DLD1 (cell line): ENCODE data around the gene OGFR.

Source experiments
- in situ Hi-C: cut with HindIII; loops from 2 replicates; pipeline ENCODE4 v1.10.0; 2017; ENCODE audit warnings: low sequenced_read_pairs

OGFR gene, protein sequence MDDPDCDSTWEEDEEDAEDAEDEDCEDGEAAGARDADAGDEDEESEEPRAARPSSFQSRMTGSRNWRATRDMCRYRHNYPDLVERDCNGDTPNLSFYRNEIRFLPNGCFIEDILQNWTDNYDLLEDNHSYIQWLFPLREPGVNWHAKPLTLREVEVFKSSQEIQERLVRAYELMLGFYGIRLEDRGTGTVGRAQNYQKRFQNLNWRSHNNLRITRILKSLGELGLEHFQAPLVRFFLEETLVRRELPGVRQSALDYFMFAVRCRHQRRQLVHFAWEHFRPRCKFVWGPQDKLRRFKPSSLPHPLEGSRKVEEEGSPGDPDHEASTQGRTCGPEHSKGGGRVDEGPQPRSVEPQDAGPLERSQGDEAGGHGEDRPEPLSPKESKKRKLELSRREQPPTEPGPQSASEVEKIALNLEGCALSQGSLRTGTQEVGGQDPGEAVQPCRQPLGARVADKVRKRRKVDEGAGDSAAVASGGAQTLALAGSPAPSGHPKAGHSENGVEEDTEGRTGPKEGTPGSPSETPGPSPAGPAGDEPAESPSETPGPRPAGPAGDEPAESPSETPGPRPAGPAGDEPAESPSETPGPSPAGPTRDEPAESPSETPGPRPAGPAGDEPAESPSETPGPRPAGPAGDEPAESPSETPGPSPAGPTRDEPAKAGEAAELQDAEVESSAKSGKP

DNA sequence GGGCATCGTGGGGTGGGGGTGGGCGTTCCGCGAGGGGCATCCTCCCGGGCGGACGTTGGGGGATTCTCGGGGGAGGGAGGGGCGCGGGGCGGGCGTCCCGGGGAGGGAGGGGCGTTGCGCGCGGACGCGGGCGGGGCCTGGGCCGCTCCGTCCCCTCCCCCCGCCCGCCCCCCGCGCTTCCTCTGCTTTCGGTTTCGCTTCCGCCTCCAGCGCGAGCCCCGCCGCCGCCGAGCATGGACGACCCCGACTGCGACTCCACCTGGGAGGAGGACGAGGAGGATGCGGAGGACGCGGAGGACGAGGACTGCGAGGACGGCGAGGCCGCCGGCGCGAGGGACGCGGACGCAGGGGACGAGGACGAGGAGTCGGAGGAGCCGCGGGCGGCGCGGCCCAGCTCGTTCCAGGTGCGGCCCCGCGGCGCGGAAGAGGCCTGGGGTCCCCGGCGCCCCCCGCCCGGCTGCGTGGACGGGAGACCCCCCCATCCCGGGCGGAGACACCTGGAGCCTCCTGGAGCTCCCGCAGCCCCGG is at the start of gene OGFR:
Gene OGFR, plus strand, starts transcription at position 209 of the 528 bp plus-strand sequence. Its CDS starts 25 bp downstream, at position 234.
- in situ Hi-C loops = no loop called here

DNA sequence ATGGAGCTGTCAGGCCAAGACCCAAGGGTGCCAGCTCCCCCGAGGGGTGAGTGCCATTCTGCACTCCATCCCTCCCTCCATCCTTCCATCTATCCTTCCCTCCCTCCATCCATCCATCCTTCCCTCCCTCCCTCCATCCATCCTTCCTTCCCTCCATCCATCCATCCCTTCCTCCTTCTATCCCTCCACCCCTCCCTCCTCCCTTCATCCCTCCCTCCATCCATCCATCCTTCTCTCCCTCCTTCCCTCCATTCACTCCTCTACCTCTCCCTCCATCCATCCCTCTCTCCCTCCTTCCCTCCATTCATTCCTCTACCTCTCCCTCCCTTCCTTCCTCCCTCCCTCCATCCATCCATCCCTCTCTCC is 49.7 kb upstream of the OGFR start:
- in situ Hi-C loops = loop anchor here (25.0 kb wide), 1 partner anchor 468 kb away; no protein-coding TSS in a partner anchor

DNA sequence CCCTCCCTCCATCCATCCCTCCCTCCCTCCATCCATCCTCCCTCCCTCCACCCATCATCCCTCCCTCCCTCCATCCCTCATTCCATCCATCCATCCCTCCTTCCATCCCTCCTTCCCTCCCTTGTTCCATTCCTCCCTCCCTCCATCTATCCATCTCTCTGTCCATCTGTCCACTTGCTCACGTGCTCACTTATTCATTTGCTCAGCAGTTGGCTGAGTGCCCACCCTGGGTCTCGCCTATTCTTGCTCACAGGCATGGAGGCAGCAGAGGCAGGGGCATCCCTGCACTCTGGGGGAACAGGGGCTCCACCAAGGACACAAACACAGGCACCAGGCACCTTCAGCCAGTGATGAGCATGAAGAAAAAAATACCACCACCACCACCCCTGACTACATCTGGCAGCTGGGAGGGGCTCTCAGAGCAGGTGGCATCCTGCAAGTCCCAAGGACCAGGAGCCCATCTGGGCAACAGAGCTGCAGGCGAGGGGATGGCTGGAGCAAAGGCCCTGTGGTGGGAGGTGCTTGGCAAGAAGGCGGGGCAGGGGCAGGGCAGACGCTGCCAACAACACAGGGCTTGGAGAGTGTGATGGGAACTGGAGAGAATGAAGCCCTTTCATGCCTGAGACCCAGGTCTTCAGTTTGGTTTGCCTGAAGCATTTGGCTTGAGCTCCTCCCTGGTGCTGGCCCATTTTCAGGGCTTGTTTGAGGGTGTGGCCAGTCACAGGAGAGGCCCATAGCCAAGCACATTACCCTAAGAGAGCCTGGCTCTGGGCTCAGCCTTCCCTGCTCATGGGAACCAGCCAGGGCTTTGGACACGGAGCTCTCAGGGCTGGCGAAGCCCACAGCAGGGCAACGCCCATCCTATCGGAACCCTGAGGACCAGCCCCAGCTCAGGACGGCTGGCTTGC is 48.6 kb upstream of the OGFR start:
- in situ Hi-C loops = loop anchor here (25.0 kb wide), 1 partner anchor 469 kb away; no protein-coding TSS in a partner anchor

DNA sequence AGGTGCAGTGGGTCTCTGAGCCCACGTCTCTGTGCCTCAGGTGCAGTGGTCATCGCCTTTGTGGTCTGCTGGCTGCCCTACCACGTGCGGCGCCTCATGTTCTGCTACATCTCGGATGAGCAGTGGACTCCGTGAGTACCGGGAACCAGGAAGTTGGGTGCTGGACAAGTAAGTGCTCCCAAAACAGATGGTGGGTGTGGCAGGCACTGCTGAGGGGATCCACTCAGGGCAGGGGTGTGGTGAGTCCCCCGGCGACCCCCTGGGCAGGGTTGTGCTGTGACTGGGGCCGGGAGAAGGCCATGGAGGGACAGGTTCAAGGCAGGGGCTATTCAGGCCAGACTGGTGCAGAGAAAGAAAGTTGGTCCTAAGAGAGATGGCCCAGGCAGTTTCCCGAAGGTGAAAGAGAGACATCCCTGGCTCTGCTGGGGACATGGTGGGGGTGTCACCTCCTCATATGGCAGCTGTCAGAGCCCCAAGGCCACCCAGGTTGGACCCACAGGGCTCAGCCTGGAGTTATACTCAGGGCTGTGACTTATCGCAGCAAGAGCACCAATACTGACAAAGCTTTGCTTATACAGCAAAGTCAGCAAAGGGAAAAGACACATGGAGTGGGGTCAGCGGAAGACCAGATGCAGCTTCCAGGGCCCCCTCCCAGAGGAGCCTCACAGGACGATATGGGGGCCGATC is 46.3 kb upstream of the OGFR start:
- in situ Hi-C loops = loop anchor here (25.0 kb wide), 1 partner anchor 471 kb away; no protein-coding TSS in a partner anchor

DNA sequence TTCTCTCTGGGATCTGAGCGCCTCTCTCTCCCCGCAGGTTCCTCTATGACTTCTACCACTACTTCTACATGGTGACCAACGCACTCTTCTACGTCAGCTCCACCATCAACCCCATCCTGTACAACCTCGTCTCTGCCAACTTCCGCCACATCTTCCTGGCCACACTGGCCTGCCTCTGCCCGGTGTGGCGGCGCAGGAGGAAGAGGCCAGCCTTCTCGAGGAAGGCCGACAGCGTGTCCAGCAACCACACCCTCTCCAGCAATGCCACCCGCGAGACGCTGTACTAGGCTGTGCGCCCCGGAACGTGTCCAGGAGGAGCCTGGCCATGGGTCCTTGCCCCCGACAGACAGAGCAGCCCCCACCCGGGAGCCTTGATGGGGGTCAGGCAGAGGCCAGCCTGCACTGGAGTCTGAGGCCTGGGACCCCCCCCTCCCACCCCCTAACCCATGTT is 44.6 kb upstream of the OGFR start:
- in situ Hi-C loops = loop anchor here (25.0 kb wide), 1 partner anchor 473 kb away; no protein-coding TSS in a partner anchor

DNA sequence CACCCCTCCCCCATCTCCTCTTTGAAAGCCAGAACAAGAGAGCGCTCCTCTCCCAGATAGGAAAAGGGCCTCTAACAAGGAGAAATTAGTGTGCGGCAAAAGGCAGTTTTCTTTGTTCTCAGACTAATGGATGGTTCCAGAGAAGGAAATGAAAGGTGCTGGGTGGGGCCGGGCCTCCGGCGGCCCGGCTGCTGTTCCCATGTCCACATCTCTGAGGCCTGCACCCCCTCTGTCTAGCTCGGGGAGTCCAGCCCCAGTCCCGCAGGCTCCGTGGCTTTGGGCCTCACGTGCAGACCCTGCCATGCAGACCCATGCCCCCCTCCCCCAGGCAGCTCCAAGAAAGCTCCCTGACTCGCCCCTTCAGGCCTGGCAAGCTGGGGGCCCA is 44.2 kb upstream of the OGFR start:
- in situ Hi-C loops = loop anchor here (25.0 kb wide), 1 partner anchor 473 kb away; no protein-coding TSS in a partner anchor

DNA sequence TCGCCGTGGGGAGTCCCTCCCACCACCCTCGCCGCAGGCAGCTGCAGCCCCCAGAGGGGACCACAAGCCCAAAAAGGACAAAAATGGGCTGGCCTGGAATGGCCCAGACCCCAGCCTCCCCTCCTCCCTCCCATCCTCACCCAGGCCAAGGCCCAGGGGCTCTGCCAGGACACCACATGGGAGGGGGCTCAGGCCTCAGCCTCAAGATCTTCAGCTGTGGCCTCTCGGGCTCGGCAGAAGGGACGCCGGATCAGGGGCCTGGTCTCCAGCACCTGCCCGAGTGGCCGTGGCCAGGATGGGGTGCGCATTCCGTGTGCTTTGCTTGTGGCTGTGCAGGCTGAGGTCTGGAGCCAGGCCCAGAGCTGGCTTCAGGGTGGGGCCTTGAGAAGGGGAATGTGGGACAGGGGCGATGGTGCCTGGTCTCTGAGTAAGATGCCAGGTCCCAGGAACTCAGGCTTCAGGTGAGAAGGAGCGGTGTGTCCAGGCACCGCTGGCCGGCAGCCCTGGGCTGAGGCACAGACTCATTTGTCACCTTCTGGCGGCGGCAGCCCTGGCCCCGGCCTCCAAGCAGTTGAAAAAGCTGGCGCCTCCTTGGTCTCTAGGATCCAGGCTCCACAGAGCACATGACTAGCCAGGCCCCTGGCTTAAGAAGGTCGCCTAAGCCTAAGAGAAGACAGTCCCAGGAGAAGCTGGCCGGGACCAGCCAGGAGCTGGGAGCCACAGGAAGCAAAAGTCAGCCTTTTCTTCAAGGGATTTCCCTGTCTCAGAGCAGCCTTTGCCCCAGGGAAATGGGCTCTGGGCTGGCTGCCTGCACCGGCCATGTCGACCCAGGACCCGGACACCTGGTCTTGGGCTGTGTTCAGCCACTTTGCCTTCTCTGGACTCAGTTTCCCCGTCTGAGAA is 43.5 kb upstream of the OGFR start:
- in situ Hi-C loops = loop anchor here (25.0 kb wide), 1 partner anchor 474 kb away; no protein-coding TSS in a partner anchor

DNA sequence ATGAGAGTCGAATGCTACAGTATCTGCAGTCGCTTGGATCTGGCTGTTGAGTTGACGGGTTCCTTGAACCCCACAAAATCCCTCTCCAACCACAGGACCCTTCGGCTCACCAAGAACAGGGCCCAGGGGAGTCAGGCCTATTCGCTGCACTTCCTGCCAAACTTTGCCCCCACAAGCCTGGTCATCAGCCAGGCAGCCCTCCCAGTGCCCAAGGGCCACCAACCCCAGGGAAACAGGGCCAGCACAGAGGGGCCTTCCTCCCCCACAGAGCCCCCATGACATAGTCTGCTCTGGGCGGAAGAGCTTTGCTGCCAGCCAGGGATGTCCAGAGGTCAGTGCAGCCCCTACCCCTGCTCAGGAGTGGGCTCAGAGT is 42.9 kb upstream of the OGFR start:
- in situ Hi-C loops = loop anchor here (25.0 kb wide), 1 partner anchor 474 kb away; no protein-coding TSS in a partner anchor

DNA sequence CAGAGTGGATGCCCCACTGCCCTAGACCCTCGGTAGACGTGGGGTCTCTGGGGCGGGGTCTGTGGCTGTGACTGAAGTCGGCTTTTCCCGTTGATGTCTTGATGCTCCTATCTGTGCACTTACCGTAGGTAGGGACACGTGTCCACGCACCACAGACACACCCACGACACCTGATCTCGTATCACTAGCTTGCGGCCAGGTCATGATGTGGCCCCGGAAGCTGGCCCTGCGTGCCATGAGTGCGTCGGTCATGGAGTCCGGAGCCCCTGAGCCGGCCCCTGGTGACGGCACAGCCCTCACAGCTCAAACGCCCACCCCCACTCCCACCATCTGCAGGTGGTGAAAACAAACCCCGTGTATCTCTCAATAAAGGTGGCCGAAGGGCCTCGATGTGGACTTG is 42.3 kb upstream of the OGFR start:
- in situ Hi-C loops = loop anchor here (25.0 kb wide), 1 partner anchor 475 kb away; no protein-coding TSS in a partner anchor

DNA sequence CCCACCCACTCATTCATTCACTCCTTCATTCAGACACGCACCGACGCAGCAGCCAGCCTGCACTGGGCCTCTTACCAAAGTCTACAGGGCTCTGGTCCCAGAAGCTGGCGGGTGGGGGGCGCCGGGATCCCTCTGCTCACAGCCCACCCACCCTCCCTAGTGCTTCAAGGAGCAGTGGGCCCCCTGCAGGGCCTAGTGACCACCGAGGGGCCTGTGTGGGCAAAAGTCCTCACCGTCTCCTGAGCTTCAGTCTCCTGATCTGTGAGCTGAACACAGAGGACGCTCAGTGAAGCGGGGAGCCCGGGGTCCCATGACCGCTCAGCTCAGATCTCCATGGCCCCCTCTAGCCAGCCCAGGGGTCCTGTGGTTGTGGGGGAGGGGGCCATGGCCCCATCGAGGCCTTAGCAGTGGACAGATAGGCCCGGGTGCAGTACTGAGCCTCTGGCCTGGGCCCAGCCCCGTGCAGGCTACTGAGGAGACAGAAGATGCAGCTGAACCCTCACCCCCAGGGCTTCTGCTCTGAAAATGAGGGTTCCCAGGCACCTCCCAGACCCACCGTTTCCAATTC is 41.8 kb upstream of the OGFR start:
- in situ Hi-C loops = loop anchor here (25.0 kb wide), 1 partner anchor 476 kb away; no protein-coding TSS in a partner anchor

DNA sequence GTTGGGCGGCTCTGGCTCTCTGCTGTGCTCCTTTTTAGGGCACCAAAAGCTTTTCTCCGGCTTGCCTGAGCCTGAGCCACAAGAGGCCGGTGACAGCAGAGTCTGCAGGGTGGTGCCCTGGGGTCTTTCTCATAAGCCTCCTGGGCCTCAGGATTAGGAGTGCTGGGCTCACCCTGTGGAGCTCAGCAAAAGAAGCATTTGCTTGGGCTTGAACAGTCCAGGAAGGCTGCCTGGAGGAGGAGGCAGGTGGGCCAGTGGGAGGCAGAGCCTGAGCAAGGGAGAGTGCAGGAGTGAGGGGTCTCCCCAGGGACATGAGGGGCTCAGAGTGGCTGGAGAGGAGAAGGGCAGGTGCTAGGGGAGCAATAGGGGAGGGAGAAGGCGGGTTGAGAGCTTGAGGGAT is 41.2 kb upstream of the OGFR start:
- in situ Hi-C loops = loop anchor here (25.0 kb wide), 1 partner anchor 476 kb away; no protein-coding TSS in a partner anchor

DNA sequence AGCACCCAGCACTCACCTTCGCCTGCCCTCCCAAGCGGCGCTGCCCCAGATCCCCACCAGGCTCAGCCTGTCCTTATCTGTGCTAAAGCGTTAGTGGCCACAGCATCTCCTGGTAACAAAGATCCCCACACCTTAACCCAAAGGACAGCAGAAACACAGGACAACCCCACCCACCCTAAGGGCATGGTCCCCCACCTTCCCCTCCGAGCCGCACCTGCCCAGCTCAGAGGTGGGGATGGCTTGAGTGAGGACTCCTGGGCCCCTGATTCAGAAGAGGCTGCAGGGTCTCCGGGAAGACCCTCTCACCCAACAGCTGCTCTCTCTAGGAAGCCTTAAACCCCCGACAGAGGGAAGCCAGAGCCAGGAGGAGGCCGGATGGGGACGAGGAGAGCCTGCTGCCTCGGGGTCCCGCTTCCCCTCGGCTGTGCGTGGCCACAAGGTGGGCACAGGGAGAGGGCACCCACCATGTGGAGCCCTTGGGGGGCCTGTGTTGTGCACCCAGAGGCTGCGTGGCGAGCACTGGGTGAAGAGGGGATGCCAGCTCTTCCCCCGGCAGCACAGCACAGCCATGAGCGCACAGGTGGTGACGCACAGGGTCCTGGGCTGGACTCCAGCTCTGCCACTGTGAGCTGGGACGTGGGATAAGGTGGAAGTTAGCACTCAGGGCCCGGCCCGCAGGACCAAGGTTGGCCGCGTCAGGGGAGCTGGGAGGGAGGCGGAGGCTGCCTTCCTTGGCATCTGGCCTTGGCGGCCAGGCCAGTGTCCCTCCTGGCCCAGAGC is 40.3 kb upstream of the OGFR start:
- in situ Hi-C loops = loop anchor here (25.0 kb wide), 1 partner anchor 477 kb away; no protein-coding TSS in a partner anchor

DNA sequence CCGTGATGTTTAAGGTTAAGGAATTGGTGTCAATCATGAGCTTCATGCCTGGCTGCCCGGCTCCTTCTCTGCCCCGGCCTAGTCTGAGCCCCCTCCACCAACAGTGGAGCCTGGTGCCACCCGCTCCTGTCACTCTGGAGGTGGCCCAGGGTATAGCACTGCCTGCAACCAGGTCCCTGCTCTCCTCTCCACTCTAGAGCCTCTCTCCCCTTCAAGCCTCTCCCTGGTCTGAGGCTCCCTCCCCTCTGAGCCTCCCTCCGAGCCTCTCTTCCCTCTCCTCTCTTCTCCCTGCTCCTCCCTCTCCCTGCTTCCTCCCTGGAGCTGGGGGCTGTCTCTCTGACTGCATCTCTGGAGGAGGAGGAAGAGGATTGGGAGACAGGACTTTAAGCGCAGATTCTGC is 39.6 kb upstream of the OGFR start:
- in situ Hi-C loops = loop anchor here (25.0 kb wide), 1 partner anchor 478 kb away; no protein-coding TSS in a partner anchor

DNA sequence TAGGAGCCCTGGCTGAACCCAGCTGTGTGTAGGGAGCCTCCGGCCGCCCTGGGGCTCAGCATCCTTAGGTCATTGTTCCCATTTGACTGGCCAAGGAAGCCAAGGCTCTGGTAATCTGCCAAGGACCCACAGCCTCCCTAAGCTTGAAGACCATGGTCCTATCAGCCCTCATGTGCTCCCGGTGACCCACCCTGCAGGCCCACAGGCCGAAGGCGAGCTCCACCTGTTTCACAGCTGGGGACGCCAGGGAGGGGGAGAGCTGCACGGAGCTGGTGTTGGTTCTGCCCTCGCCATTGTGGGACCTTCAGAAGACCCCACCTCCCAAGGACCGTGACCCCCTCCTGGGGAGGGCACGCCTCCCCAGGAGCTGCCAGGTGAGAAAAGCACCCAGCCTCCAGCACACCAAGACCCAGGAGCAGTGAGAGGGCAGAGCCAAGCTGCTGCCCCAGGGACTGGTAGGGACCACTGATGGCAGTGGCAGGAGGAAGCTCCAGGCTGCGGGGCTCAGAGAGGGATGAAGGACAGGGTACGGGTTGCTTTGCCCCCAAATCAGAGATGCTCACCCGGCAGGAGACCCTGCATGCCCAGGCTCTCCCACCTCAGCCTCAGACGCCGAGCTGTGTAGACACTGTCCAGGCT is 39.1 kb upstream of the OGFR start:
- in situ Hi-C loops = loop anchor here (25.0 kb wide), 1 partner anchor 478 kb away; no protein-coding TSS in a partner anchor

DNA sequence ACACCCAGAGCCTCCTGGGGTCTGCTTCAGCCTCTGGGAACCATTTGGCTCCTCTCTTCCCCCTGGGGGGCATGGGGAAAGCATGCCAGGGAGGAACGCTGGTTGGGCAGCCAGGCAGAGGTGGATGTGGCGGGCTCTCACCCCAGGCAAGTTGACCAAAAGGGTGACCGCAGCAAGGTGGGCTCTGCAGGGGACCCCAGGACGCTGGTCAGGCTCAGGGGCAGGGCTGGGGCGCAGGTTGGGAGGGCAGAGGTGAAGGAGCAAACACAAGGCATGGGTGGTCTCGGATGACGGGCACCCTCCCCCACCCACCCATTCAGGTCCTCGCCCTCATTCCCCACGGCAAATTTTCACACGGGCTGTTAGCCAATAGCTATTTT is 38.6 kb upstream of the OGFR start:
- in situ Hi-C loops = loop anchor here (25.0 kb wide), 1 partner anchor 479 kb away; no protein-coding TSS in a partner anchor

DNA sequence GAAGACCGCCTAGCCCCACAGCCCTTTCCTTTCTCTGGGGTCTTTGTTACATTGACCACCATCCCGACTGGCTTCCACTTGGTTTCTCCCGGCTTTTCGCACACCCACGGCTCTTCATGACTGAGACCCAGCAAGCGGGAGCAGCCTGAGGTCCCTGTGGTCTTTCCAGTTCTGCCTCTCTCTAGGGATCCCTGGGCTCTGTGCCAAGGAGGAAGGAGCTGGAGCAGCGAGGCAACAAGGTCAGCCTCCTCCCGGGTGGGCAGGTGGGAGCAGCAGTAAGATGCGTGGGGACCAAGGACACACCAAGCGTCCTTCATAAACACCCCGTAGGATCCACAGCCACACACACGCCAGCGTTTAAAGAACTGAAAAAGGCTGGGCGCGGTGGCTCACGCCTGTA is 37.9 kb upstream of the OGFR start:
- in situ Hi-C loops = loop anchor here (25.0 kb wide), 1 partner anchor 479 kb away; no protein-coding TSS in a partner anchor

DNA sequence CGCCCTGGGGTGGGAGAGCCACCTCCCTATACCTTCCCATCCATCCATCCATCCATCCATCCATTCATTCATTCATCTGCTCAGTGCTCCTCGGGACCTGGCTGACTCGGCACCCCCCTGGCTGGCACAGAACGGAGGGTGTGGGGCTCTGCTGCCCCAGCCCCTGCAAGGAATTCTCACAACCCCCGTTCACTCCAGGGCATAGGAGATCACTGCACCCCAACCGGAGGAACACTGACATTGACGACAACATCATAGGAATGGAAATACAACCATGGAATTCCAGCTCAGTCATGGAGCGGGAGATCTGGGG is 36.4 kb upstream of the OGFR start:
- in situ Hi-C loops = loop anchor here (25.0 kb wide), 1 partner anchor 481 kb away; no protein-coding TSS in a partner anchor
